K562 (cell line): ENCODE data around the gene TGFBR2. TPM values are rescaled to one million over a fixed set of nuclear protein-coding genes. Genes with fewer than 3 reads are reported as not detected.

ENCODE experiments used
- ATAC-seq: fragments of 200-7000 bp; cut with Tn5 transposase; 3 replicates; pipeline ENCODE4 v1.9.1; 2020; ENCODE audit warnings: moderate library complexity
- BruUV-seq: library from RNA; stranded (reverse); fragments of 400-500 nt; replicated peaks from 2 replicates; lab custom pipeline; 2021; lab: Mats Ljungman, UMichigan
- CTCF ChIA-PET: fragments of 300-600 bp; formaldehyde crosslinking; extraction: SDS; loops from one replicate; lab custom pipeline; 2021; ENCODE audit warnings: low intra/inter-chr PET ratio; lab: Yijun Ruan, JAX
- POLR2A ChIA-PET: fragments of 300-600, 350-650 bp; sonication (Branson Sonifier 250); formaldehyde crosslinking; extraction: SDS; loops from one replicate; lab custom pipeline; 2021; ENCODE audit warnings: antibody characterized with exemption, inconsistent platforms; lab: Yijun Ruan, JAX
- DNase-seq, 4 experiments: peaks; one replicate each; pipeline versions ENCODE4 v3.0.0 to v3.0.0-alpha.2; 2011 to 2018; ENCODE audit warnings: low spot score in 3 of 4, mixed read lengths in 3 of 4; ENCODE audit errors: extremely low read depth in 1 of 4
- FAIRE-seq: peaks from 2 replicates; lab custom pipeline; 2011; peaks lifted over from hg19 to GRCh38; lab: Jason Lieb, UNC
- H2AFZ ChIP-seq: 2 replicates; pipeline ENCODE4 v1.6.0; 2011; ENCODE audit warnings: low read depth, low read length, control low read depth, inconsistent platforms
- H3K27ac ChIP-seq: fragments of 200-600 bp; 3 replicates; pipeline ENCODE4 v1.8.0; 2011; ENCODE audit warnings: low read depth, mild to moderate bottlenecking, control low read depth, inconsistent platforms, low read length, moderate library complexity, mixed read lengths; ENCODE audit errors: extremely low read depth
- H3K27me3 ChIP-seq, 2 experiments: fragments of 300-600 bp in 1 of 2; 2 replicates in 1 of 2; 3 replicates in 1 of 2; pipeline versions ENCODE4 v1.6.0 to v1.8.0; 2011; ENCODE audit warnings: inconsistent platforms in 2 of 2, low read length in 2 of 2, mild to moderate bottlenecking in 1 of 2, mixed read lengths in 1 of 2, moderate library complexity in 1 of 2; ENCODE audit not compliant: control insufficient read depth in 2 of 2, insufficient read depth in 2 of 2
- H3K36me3 ChIP-seq: fragments of 300-600 bp; 3 replicates; pipeline ENCODE4 v1.8.0; 2011; ENCODE audit warnings: mild to moderate bottlenecking, low read length, inconsistent platforms; ENCODE audit not compliant: control insufficient read depth, insufficient read depth
- H3K4me1 ChIP-seq, 2 experiments: fragments of 200-600 bp in 1 of 2; replicated peaks in 1 of 2; 2 replicates in 1 of 2; 3 replicates in 1 of 2; pipeline versions ENCODE4 v1.5.1 to v1.8.0; 2011; ENCODE audit warnings: inconsistent platforms in 2 of 2, low read length in 2 of 2, mild to moderate bottlenecking in 1 of 2, mixed read lengths in 1 of 2, moderate library complexity in 1 of 2; ENCODE audit not compliant: control insufficient read depth in 2 of 2, insufficient read depth in 2 of 2
- H3K4me2 ChIP-seq: 2 replicates; pipeline ENCODE4 v1.6.1; 2011; ENCODE audit warnings: low read length, control low read depth, inconsistent platforms, mixed read lengths; ENCODE audit not compliant: insufficient read depth
- H3K4me3 ChIP-seq: fragments of 200-600 bp; sonication (generic), shearing (Covaris generic); 2 replicates; pipeline ENCODE4 v1.5.1; 2016; ENCODE audit warnings: control low read depth, inconsistent platforms
- H3K79me2 ChIP-seq: fragments of 200-600 bp; 3 replicates; pipeline ENCODE4 v1.8.0; 2011; ENCODE audit warnings: low read length, inconsistent platforms; ENCODE audit not compliant: control insufficient read depth, insufficient read depth
- H3K9ac ChIP-seq, 2 experiments: 2 replicates each; pipeline versions ENCODE4 v1.6.0 to v1.6.1; 2011; ENCODE audit warnings: low read depth in 2 of 2, low read length in 2 of 2, control low read depth in 1 of 2, inconsistent platforms in 1 of 2, mild to moderate bottlenecking in 1 of 2, mixed read lengths in 1 of 2; ENCODE audit not compliant: insufficient read depth in 1 of 2
- H3K9me1 ChIP-seq: one replicate; pipeline ENCODE4 v1.6.0; 2011; ENCODE audit warnings: inconsistent platforms, mild to moderate bottlenecking, low read length, moderate library complexity; ENCODE audit not compliant: control insufficient read depth, insufficient read depth
- H3K9me3 ChIP-seq: replicated peaks from 2 replicates; pipeline ENCODE4 v1.5.1; 2011; ENCODE audit warnings: low read depth, low read length, inconsistent platforms; ENCODE audit not compliant: control insufficient read depth, insufficient read depth
- H4K20me1 ChIP-seq: replicated peaks from 2 replicates; pipeline ENCODE4 v1.6.1; 2011; ENCODE audit warnings: low read length, inconsistent platforms, mixed read lengths; ENCODE audit not compliant: control insufficient read depth, insufficient read depth
- ARID3A ChIP-seq: IDR thresholded peaks from 2 replicates; pipeline ENCODE4 v1.6.1; 2012; ENCODE audit warnings: low read depth, low read length, improper control_type of control experiment, borderline replicate concordance
- ELF1 ChIP-seq: fragments of 200-800 bp; sonication (Bioruptor generic); IDR thresholded peaks from 2 replicates; pipeline ENCODE4 v1.6.1; 2016; ENCODE audit warnings: missing genetic modification characterization, missing compliant biosample characterization
- EZH2 ChIP-seq: IDR thresholded peaks from 2 replicates; pipeline ENCODE4 v1.6.1; 2012; ENCODE audit warnings: low read depth, mild to moderate bottlenecking, inconsistent platforms, low read length, borderline replicate concordance
- MBD2 ChIP-seq: sonication (generic); IDR thresholded peaks from 2 replicates; pipeline ENCODE4 v1.6.1; 2016; ENCODE audit warnings: low read depth, borderline replicate concordance
- MTA2 ChIP-seq: fragments of 450-650 bp; IDR thresholded peaks from 2 replicates; pipeline ENCODE4 v1.6.1; 2016; ENCODE audit warnings: low read depth
- NFIC ChIP-seq: fragments of 450-650 bp; IDR thresholded peaks from 2 replicates; pipeline ENCODE4 v1.6.1; 2017; ENCODE audit warnings: mild to moderate bottlenecking, inconsistent platforms
- RFX5 ChIP-seq: IDR thresholded peaks from 2 replicates; pipeline ENCODE4 v1.6.1; 2011; ENCODE audit warnings: low read depth, mild to moderate bottlenecking, improper control_type of control experiment, low read length
- TEAD4 ChIP-seq, 2 experiments: sonication (generic) in 1 of 2; formaldehyde crosslinking in 1 of 2; IDR thresholded peaks; 2 replicates each; pipeline versions ENCODE4 v1.6.1 to v1.8.0; 2012 to 2022; ENCODE audit warnings: borderline replicate concordance in 1 of 2, inconsistent platforms in 1 of 2, low read length in 1 of 2, mild to moderate bottlenecking in 1 of 2, missing genetic modification reagents in 1 of 2
- TRIM24 ChIP-seq, 2 experiments: fragments of 450-650 bp; IDR thresholded peaks; 2 replicates each; pipeline ENCODE4 v1.6.1; 2016
- ZBTB12 ChIP-seq: fragments of 250-450 bp; sonication (Bioruptor Pico); IDR thresholded peaks from 2 replicates; pipeline ENCODE4 v1.4.0; 2020
- ZNF354B ChIP-seq: fragments of 250-450 bp; sonication (Bioruptor Pico); IDR thresholded peaks from 2 replicates; pipeline ENCODE4 v1.4.0; 2020
- WGBS: fragments of 100-300 bp; shearing (Covaris generic); methylation state at CpG from one replicate; pipeline ENCODE4 v1.1.6; 2016; ENCODE audit warnings: low coverage, mixed read lengths; ENCODE audit not compliant: insufficient coverage; ENCODE audit errors: missing lambda C conversion rate; 5-methylcytosine and 5-hydroxymethylcytosine counted together
- in situ Hi-C: fragments of 300-500 bp; cut with MboI; formaldehyde crosslinking; loops from 4 replicates; pipeline ENCODE4 v1.15.0; 2018; ENCODE audit warnings: inconsistent platforms, mixed read lengths
- intact Hi-C: fragments of 100-400 bp; cut with micrococcal nuclease; formaldehyde crosslinking; loops from 2 replicates; pipeline ENCODE4 v1.14.2; 2022
- polyA plus RNA-seq, 8 experiments: library from polyadenylated mRNA; depleted of rRNA in 4 of 8; stranded (reverse) in 5 of 8; unstranded in 3 of 8; fragments of >200 nt; fragmentation: Nextera tagmentation in 2 of 8; fragmentation: Illumina TruSeq in 1 of 8; extraction: Ambion mirVana in 2 of 8; extraction: Trizol in 1 of 8; gene quantifications; 2 replicates each; pipeline versions ENCODE4 v1.2.1 to v1.2.3, GENCODE V29; 2011 to 2014; ENCODE audit warnings: inconsistent platforms in 1 of 8, missing spikeins in 1 of 8
- total RNA-seq, 7 experiments: library from RNA; depleted of rRNA in 6 of 7; stranded (reverse); fragments of >200 nt in 6 of 7; fragmentation: Illumina TruSeq in 2 of 7; extraction: Trizol in 2 of 7; gene quantifications; 2 replicates each; pipeline versions ENCODE4 v1.2.1 to v1.2.3, GENCODE V29; 2011 to 2021; ENCODE audit warnings: low replicate concordance in 1 of 7

Gene TGFBR2
- total and polyA plus RNA-seq, 9 of the 15 experiments (the other 6 are each of a cell fraction or from before 2014, with no cell fraction given): 0.11 to 0.84 (median 0.24) TPM

- TF ChIP-seq NFIC (peak; percentile 10; the same call in 1 of the 2 replicates), TRIM24 (IDR thresholded peaks at IDR 0.05) (no peak)
- in situ Hi-C loops: no loop called here
- Histone ChIP-seq H3K27ac (no peak overlapping the region), H3K9ac (no peak overlapping the region), H4K20me1 (no peaks in the 10 kb centered on the region), H3K9me3 (no peaks in the 10 kb centered on the region; the same call in 1 of the 2 replicates), H3K79me2 (no peaks in the 10 kb centered on the region), H3K4me1 (no peaks in the 10 kb centered on the region), H3K9me1 (no peaks in the 10 kb centered on the region), H3K4me2 (no peak overlapping the region), H2AFZ (no peak overlapping the region), H3K4me3 (no peak overlapping the region), H3K27me3 (no peaks in the 10 kb centered on the region), H3K36me3 (no peaks in the 10 kb centered on the region)
- ChIA-PET POLR2A (no interaction called here), CTCF (no interaction called here)
- BruUV-seq: no TSS peak
- WGBS: 0% methylated on average over 2 of the region's 2 CpGs
- no peak for DNase-seq
- intact Hi-C loops: no loop called here
- no peak for FAIRE-seq
- ATAC-seq: no peak
Observed at GRCh38 chr3:30702828-30703397, 96.5 kb downstream of the TGFBR2 start.

DNA sequence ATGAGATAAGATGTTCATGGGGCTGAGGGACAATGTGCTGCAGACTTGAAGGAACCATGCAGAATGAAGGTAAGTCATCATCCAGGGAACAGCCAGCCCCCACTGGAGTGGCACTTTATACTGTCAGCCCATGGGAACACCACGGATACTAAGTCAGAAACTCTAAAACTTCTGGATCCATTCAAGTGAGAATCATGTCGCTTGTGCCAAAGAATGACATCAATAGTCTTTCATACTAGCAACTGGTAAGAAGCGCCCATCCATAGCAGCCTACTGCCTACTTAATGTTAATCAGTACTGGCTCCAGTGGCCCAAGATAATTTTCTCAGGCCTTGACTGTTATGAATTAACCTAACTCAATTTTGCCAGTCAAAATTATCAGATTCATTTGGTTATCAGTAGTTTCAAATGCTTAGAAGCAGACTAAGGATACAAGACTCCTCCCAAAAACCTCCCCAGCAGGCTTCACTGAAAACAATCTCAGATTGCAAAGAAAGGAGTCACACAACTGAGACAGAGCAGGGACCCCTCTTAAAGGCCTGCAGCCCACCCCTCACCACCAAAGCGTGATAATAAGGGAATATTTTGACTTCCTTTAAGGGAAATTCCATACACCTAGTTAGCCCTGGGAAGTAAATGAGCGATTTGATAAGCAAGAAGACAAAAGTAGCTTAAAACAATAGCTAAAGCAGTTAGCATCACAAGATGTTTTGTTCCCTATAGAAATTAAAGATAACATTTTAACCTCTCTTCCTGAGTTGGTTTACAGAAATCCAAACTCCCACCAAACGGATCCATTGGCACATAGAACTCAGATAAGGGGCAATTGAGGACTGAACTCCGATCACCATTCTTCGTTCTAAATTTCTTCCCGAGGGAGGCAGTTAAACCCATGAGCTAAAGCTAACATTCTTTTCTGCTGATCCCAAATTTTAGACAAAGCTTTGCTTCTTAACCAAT, 98.8 kb downstream of the TGFBR2 start:
- POLR2A ChIA-PET: interaction anchor here (0.6 kb wide), 1 partner anchor 21 kb away, joined by 4 read pairs; no protein-coding TSS in a partner anchor
- ATAC-seq (no peak), FAIRE-seq (no peak), DNase-seq (no peak)
- no peak overlapping the region for H3K4me2 ChIP-seq
- in situ Hi-C loops: no loop called here
- no peak overlapping the region for H2AFZ ChIP-seq
- H3K27ac ChIP-seq: no peak overlapping the region
- H3K27me3 ChIP-seq: no peaks in the 10 kb centered on the region
- H3K9me1 ChIP-seq: no peaks in the 10 kb centered on the region
- H3K4me1 ChIP-seq: no peaks in the 10 kb centered on the region
- no peak overlapping the region for H3K9ac ChIP-seq
- CTCF ChIA-PET: no interaction called here
- no peaks in the 10 kb centered on the region for H3K36me3 ChIP-seq
- no TSS peak for BruUV-seq
- no peaks in the 10 kb centered on the region; the same call in 1 of the 2 replicates for H3K9me3 ChIP-seq
- no peak overlapping the region for H3K4me3 ChIP-seq
- no peaks in the 10 kb centered on the region for H4K20me1 ChIP-seq
- no peaks in the 10 kb centered on the region for H3K79me2 ChIP-seq
- WGBS: under 1% methylated on average over 9 of the region's 9 CpGs
- intact Hi-C loops: no loop called here
- TF ChIP-seq TEAD4 (IDR thresholded peaks at IDR 0.05; ENCODE audit: low read length): no peak
- no peak for TF ChIP-seq TEAD4 (CRISPR knock-in tag; IDR thresholded peaks at IDR 0.05; ENCODE audit: borderline replicate concordance)
- TF ChIP-seq EZH2: no peak
- no peak for TF ChIP-seq ZBTB12 (CRISPR knock-in tag)
- TF ChIP-seq MTA2: no peak
- TF ChIP-seq ELF1: no peak
- no peak for TF ChIP-seq RFX5
- no peak for TF ChIP-seq ARID3A
- TF ChIP-seq MBD2: no peak
- no peak for TF ChIP-seq ZNF354B
